Measurements from ENCODE around the gene PLD3. TPM values are rescaled to one million over a fixed set of nuclear protein-coding genes. Genes with fewer than 3 reads are reported as not detected.

PLD3 gene
- polyA plus RNA-seq, 1 donor (not counting 4 experiments of a cell fraction or from before 2014, with no cell fraction given), result 102 TPM

GRCh38 chr19:40358773-40359172 lies 10.3 kb downstream of the PLD3 start:
- peaks cover 2% of the 10 kb centered on the region for H3K9me1 ChIP-seq (ENCODE audit: control insufficient read depth, extremely low read depth, insufficient read depth, low read length)
- DNase-seq (ENCODE audit: low read depth, low spot score) (no peak), FAIRE-seq (no peak)
- TF ChIP-seq CTCF (optimal IDR thresholded peaks at IDR 0.05 in 1 of 3, IDR thresholded peaks at IDR 0.05 in 1 of 3, conservative IDR thresholded peaks at IDR 0.05 in 1 of 3; ENCODE audit: extremely low read depth in 1 of 3, insufficient read depth in 2 of 3, low read length in 3 of 3) (no peak), EZH2 (IDR thresholded peaks at IDR 0.05; ENCODE audit: low read length) (no peak)
- H3K36me3 ChIP-seq (ENCODE audit: control insufficient read depth in 2 of 2, extremely low read depth in 1 of 2, insufficient read depth in 2 of 2, low read length in 2 of 2), result peaks cover 0 to 4% of the 10 kb centered on the region in 2 experiments
- no peaks in the 10 kb centered on the region for H3K4me1 ChIP-seq (ENCODE audit: control insufficient read depth, extremely low read depth, insufficient read depth, low read length)
- H3K4me3 ChIP-seq (ENCODE audit: control insufficient read depth in 2 of 3, extremely low read depth in 1 of 3, insufficient read depth in 2 of 3, low read depth in 1 of 3, low read length in 3 of 3), result no peak overlapping the region
- no peaks in the 10 kb centered on the region for H4K20me1 ChIP-seq (ENCODE audit: control insufficient read depth, extremely low read depth, insufficient read depth, low read length)
- no peak overlapping the region for H3K9ac ChIP-seq (ENCODE audit: control insufficient read depth, extremely low read depth, insufficient read depth, low read length)
- H3K4me2 ChIP-seq (ENCODE audit: control insufficient read depth, extremely low read depth, insufficient read depth, low read depth, low read length), result no peak overlapping the region
- no peak overlapping the region for H2AFZ ChIP-seq (ENCODE audit: control insufficient read depth, low read length)
- peaks cover 2% of the 10 kb centered on the region for H3K79me2 ChIP-seq (ENCODE audit: control insufficient read depth, insufficient read depth, low read length)
- no peaks in the 10 kb centered on the region for H3K27me3 ChIP-seq (ENCODE audit: control insufficient read depth, extremely low read depth, insufficient read depth, low read length)
- dilution Hi-C loops (cut with MboI; ENCODE audit: extremely low pct_ligation_motif_present, low sequenced_read_pairs), result no loop called here
- no peaks in the 10 kb centered on the region for H3K9me3 ChIP-seq (ENCODE audit: control insufficient read depth, low read depth, low read length)
- H3K27ac ChIP-seq (ENCODE audit: control insufficient read depth, insufficient read depth, low read length), result no peak overlapping the region

GRCh38 chr19:40360020-40360707 lies 11.7 kb downstream of the PLD3 start:
- dilution Hi-C loops (cut with MboI; ENCODE audit: extremely low pct_ligation_motif_present, low sequenced_read_pairs), result no loop called here
- Histone ChIP-seq H3K36me3 (ENCODE audit: control insufficient read depth in 2 of 2, extremely low read depth in 1 of 2, insufficient read depth in 2 of 2, low read length in 2 of 2) (peaks cover 0 to 4% of the 10 kb centered on the region in 2 experiments), H3K4me1 (ENCODE audit: control insufficient read depth, extremely low read depth, insufficient read depth, low read length) (peaks cover under 1% of the 10 kb centered on the region), H3K27ac (ENCODE audit: control insufficient read depth, insufficient read depth, low read length) (no peak overlapping the region), H4K20me1 (ENCODE audit: control insufficient read depth, extremely low read depth, insufficient read depth, low read length) (no peaks in the 10 kb centered on the region), H3K27me3 (ENCODE audit: control insufficient read depth, extremely low read depth, insufficient read depth, low read length) (no peaks in the 10 kb centered on the region), H3K9me1 (ENCODE audit: control insufficient read depth, extremely low read depth, insufficient read depth, low read length) (peaks cover 2% of the 10 kb centered on the region), H3K9me3 (ENCODE audit: control insufficient read depth, low read depth, low read length) (no peaks in the 10 kb centered on the region), H3K79me2 (ENCODE audit: control insufficient read depth, insufficient read depth, low read length) (peaks cover 2% of the 10 kb centered on the region), H2AFZ (ENCODE audit: control insufficient read depth, low read length) (no peak overlapping the region), H3K9ac (ENCODE audit: control insufficient read depth, extremely low read depth, insufficient read depth, low read length) (no peak overlapping the region), H3K4me3 (ENCODE audit: control insufficient read depth in 2 of 3, extremely low read depth in 1 of 3, insufficient read depth in 2 of 3, low read depth in 1 of 3, low read length in 3 of 3) (no peak overlapping the region), H3K4me2 (ENCODE audit: control insufficient read depth, extremely low read depth, insufficient read depth, low read depth, low read length) (no peak overlapping the region)
- no peak for TF ChIP-seq EZH2 (IDR thresholded peaks at IDR 0.05; ENCODE audit: low read length)
- TF ChIP-seq CTCF (optimal IDR thresholded peaks at IDR 0.05 in 1 of 3, IDR thresholded peaks at IDR 0.05 in 1 of 3, conservative IDR thresholded peaks at IDR 0.05 in 1 of 3; ENCODE audit: extremely low read depth in 1 of 3, insufficient read depth in 2 of 3, low read length in 3 of 3), result no peak
- no peak for DNase-seq (ENCODE audit: low read depth, low spot score)
- FAIRE-seq, result no peak
